ENCODE measurements around the gene TRIO. TPM values are rescaled to one million over a fixed set of nuclear protein-coding genes. Genes with fewer than 3 reads are reported as not detected.
A peak's percentile ranks its signal among the peaks of the same experiment; 100 is the strongest.
"Not testable (repeated sequence)": the region's sequence is repeated elsewhere in the genome, so short reads cannot be mapped to it uniquely, and the experiment has no call there.

Gene TRIO
- 100 to 1,000 TPM; 186 to 388 (median 285) TPM for total RNA-seq

DNA sequence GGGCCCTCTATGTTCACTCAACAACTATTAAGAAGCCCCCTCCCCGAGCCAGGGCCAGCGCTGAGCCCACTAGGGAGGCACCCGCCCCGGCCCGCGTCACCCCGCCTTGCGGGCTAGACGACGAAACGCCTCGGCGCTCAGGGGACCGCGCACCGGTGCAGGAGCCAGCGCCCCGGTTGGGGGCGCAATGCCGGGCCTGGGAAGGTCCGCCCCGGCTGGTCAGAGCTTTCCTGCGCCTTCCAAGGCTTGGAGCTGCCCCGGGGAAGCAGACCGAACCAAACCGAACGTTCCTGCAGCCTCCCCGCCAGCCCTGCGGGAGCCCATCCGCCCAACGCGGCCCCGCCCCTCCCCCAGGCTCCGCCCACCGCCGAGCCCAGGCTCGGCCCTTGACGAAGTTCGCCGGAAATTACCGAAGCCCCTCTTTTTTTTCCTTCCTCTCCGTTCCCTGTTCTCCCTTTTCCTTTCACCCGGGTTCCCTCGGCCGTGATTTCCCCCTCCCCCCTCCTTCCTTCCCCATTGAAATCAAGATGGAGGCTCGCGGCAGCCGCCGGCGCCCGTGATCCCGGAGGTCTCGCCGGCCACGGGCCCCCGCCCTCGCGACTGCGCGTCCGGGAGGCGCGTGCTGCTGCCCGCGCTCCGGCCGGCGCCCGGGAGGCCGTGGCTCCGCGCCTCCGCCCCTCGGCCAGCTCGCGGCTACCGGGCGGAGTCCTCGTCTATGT is at the start of gene TRIO:
Gene TRIO, plus strand, starts transcription at position 516 of the 719 bp plus-strand sequence. CDS start 384 bp downstream, outside the sequence.
- intact Hi-C loops (cut with DNase I; ENCODE audit: low total_unique reads): loop anchor here (5.0 kb wide), 1 partner anchor 124 kb away; no protein-coding TSS in a partner anchor
- in situ Hi-C loops (cut with MboI; ENCODE audit: low pct_ligation_motif_present in 1 of 4, low pct_unique_long_range_greater_than_20kb in 1 of 4, low sequenced_read_pairs in 3 of 4): loop anchor here in 3 of 4 donors (10.0 kb wide), 2 partner anchors 62 to 122 kb away; no protein-coding TSS in a partner anchor
- Histone ChIP-seq H3K36me3 (no peaks in the 10 kb centered on the region), H3K27ac (peak within 1 kb of the TSS; percentile 95 to 99 (median 98)), H3K4me3 (peak within 1 kb of the TSS; percentile 71 to 97 (median 78)), H3K9me3 (no peaks in the 10 kb centered on the region), H3K4me1 (peaks cover 21 to 31% (median 28%) of the 10 kb centered on the region in 4 donors), H3K27me3 (no peaks in the 10 kb centered on the region)
- TF ChIP-seq POLR2AphosphoS5 (IDR thresholded peaks at IDR 0.05) (peak; percentile 46 to 68 (median 53)), POLR2A (IDR thresholded peaks at IDR 0.05) (peak; percentile 43), EP300 (IDR thresholded peaks at IDR 0.05; ENCODE audit: low read depth) (no peak)
- TF ChIP-seq, protein P1, sequence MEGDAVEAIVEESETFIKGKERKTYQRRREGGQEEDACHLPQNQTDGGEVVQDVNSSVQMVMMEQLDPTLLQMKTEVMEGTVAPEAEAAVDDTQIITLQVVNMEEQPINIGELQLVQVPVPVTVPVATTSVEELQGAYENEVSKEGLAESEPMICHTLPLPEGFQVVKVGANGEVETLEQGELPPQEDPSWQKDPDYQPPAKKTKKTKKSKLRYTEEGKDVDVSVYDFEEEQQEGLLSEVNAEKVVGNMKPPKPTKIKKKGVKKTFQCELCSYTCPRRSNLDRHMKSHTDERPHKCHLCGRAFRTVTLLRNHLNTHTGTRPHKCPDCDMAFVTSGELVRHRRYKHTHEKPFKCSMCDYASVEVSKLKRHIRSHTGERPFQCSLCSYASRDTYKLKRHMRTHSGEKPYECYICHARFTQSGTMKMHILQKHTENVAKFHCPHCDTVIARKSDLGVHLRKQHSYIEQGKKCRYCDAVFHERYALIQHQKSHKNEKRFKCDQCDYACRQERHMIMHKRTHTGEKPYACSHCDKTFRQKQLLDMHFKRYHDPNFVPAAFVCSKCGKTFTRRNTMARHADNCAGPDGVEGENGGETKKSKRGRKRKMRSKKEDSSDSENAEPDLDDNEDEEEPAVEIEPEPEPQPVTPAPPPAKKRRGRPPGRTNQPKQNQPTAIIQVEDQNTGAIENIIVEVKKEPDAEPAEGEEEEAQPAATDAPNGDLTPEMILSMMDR (IDR thresholded peaks at IDR 0.05): peak; percentile 35 to 70 (median 55)
- DNase-seq: peak; percentile 93
- 1% methylated on average over 75 of the region's 79 CpGs; no CpG with 5 or more reads in 1 of the 2 donors for WGBS, 2 donors (ENCODE audit: low coverage in 1 of 2)

DNA sequence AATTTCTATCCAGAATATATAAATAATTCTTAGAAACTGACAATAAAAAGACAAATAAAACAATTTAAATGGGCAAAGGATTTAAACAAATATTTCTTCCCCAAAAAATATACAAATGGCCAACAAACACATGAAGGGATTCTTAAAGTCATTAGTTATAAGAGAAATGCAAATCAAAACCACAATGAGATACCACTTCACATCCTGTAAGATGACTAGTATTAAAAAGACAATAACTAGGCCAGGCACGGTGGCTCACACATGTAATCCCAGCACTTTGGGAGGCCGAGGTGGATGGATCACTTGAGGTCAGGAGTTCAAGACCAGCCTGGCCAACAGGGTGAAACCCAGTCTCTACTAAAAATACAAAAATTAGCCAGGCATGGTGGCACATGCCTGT is 45.8 kb upstream of the TRIO start:
- in situ Hi-C loops (cut with MboI; ENCODE audit: low pct_ligation_motif_present in 1 of 4, low pct_unique_long_range_greater_than_20kb in 1 of 4, low sequenced_read_pairs in 3 of 4); intact Hi-C loops (cut with DNase I; ENCODE audit: low total_unique reads); H3K27me3 ChIP-seq; H3K4me1 ChIP-seq; H3K36me3 ChIP-seq; DNase-seq; H3K9me3 ChIP-seq; H3K4me3 ChIP-seq; H3K27ac ChIP-seq: not testable (repeated sequence)
- 71 to 77% methylated on average over 1 to 2 of the region's 2 CpGs for WGBS, 2 donors (ENCODE audit: low coverage in 1 of 2)

DNA sequence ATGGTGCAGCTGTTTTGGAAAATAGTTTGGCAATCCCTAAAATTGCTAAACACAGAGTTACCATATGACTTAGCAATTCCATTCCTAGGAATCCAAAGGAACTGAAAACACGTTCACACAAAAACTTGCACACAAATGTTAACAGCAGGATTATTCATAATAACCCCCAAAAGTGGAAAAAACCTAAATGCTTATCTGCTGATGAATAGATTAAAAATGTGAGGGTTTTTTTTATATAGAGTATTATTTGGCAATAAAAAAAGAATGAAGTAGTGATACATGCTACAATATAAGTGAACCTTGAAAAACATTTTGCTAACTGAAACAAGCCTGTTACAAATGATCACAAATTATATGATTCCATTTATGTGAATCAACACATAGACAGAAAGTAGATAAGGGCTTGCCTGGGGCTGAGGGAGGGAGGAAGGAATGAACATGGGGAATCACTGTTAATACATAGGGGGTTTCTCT is 45.1 kb upstream of the TRIO start:
- intact Hi-C loops (cut with DNase I; ENCODE audit: low total_unique reads): no loop called here
- no peaks in the 10 kb centered on the region for H3K9me3 ChIP-seq
- DNase-seq: no peak
- no peaks in the 10 kb centered on the region for H3K4me1 ChIP-seq
- H3K27ac ChIP-seq: no peak overlapping the region
- no peak overlapping the region for H3K4me3 ChIP-seq
- in situ Hi-C loops (cut with MboI; ENCODE audit: low pct_ligation_motif_present in 1 of 4, low pct_unique_long_range_greater_than_20kb in 1 of 4, low sequenced_read_pairs in 3 of 4): no loop called here
- TF ChIP-seq EP300 (IDR thresholded peaks at IDR 0.05; ENCODE audit: low read depth) (no peak), POLR2AphosphoS5 (IDR thresholded peaks at IDR 0.05) (no peak), POLR2A (IDR thresholded peaks at IDR 0.05) (no peak)
- TF ChIP-seq, protein P1 (IDR thresholded peaks at IDR 0.05): no peak
- 44 to 75% methylated on average over 1 of the region's 1 CpG for WGBS, 2 donors (ENCODE audit: low coverage in 1 of 2)
- no peaks in the 10 kb centered on the region for H3K36me3 ChIP-seq
- no peaks in the 10 kb centered on the region for H3K27me3 ChIP-seq

DNA sequence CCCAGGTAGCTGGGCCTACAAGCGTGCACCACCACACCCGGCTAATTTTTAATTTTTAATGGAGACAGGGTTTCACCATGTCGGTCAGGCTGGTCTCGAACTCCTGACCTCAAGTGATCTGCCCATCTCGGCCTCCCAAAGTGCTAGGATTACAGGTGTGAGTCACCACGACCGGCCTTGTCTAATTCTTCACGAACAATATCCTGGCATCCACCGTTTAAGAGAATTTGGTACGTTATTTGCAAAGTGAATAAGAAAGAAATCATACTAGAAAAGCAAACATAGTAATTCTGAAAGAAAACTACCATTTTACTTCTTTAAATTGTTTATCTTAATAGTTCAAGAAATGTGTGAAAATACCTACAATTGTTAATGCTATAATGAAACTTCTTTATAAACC is 42.9 kb upstream of the TRIO start:
- WGBS, 2 donors (ENCODE audit: low coverage in 1 of 2): 92 to 97% methylated on average over 4 to 10 of the region's 10 CpGs
- intact Hi-C loops (cut with DNase I; ENCODE audit: low total_unique reads): no loop called here
- DNase-seq: no peak
- no peak for TF ChIP-seq POLR2A (IDR thresholded peaks at IDR 0.05)
- no peak for TF ChIP-seq POLR2AphosphoS5 (IDR thresholded peaks at IDR 0.05)
- no peak for TF ChIP-seq EP300 (IDR thresholded peaks at IDR 0.05; ENCODE audit: low read depth)
- TF ChIP-seq, protein P1 (IDR thresholded peaks at IDR 0.05): no peak
- Histone ChIP-seq H3K27ac (no peak overlapping the region), H3K9me3 (no peaks in the 10 kb centered on the region), H3K4me1 (no peaks in the 10 kb centered on the region), H3K27me3 (no peaks in the 10 kb centered on the region), H3K36me3 (no peaks in the 10 kb centered on the region), H3K4me3 (no peak overlapping the region)
- in situ Hi-C loops (cut with MboI; ENCODE audit: low pct_ligation_motif_present in 1 of 4, low pct_unique_long_range_greater_than_20kb in 1 of 4, low sequenced_read_pairs in 3 of 4): loop anchor here in 2 of 4 donors (10.0 to 25.0 kb wide), 3 partner anchors 113 to 165 kb away; no protein-coding TSS in a partner anchor

Measured in transverse colon (tissue), 4 donors.